HAP-1 (cell line): Measurements from ENCODE around the gene SCAMP4.

Source experiments
- DNase-seq, 2 experiments: peaks; one replicate each; pipeline ENCODE4 v3.0.0-alpha.2; 2016 to 2020; ENCODE audit warnings: low spot score in 2 of 2
- H3K27me3 ChIP-seq: fragments of 250-450 bp; sonication (Bioruptor Pico); 2 replicates; pipeline ENCODE4 v1.5.1; 2020; ENCODE audit warnings: low read depth, mild to moderate bottlenecking, moderate library complexity
- H3K36me3 ChIP-seq: fragments of 250-450 bp; sonication (Bioruptor Pico); replicated peaks from 2 replicates; pipeline ENCODE4 v1.5.1; 2020; ENCODE audit warnings: mild to moderate bottlenecking
- H3K4me1 ChIP-seq: fragments of 250-450 bp; sonication (Bioruptor Pico); 2 replicates; pipeline ENCODE4 v1.5.1; 2020; ENCODE audit warnings: mild to moderate bottlenecking
- H3K4me3 ChIP-seq: fragments of 250-450 bp; sonication (Bioruptor Pico); 2 replicates; pipeline ENCODE4 v1.5.1; 2020; ENCODE audit warnings: mild to moderate bottlenecking, moderate library complexity
- H3K9me3 ChIP-seq: fragments of 250-450 bp; sonication (Bioruptor Pico); 2 replicates; pipeline ENCODE4 v1.5.1; 2020; ENCODE audit warnings: mild to moderate bottlenecking, moderate library complexity
- in situ Hi-C: fragments of 300-500 bp; cut with MboI; formaldehyde crosslinking; loops from 3 replicates; pipeline ENCODE4 v1.14.3; 2020; ENCODE audit warnings: low sequenced_read_pairs, inconsistent platforms, mixed read lengths

Gene SCAMP4

GRCh38 chr19:1962674-1963073 lies 57.5 kb downstream of the SCAMP4 start:
- in situ Hi-C loops, result no loop called here
- no peaks in the 10 kb centered on the region for H3K9me3 ChIP-seq

GRCh38 chr19:1967087-1967608 lies 61.9 kb downstream of the SCAMP4 start:
- in situ Hi-C loops, result no loop called here

More at GRCh38 chr19:1962674-1963073, 57.5 kb downstream of the SCAMP4 start:
- no peak overlapping the region for H3K4me3 ChIP-seq
- no peaks in the 10 kb centered on the region for H3K4me1 ChIP-seq
- no peak for DNase-seq
- peaks cover 4% of the 10 kb centered on the region; the same call in 1 of the 2 replicates for H3K36me3 ChIP-seq
- no peaks in the 10 kb centered on the region for H3K27me3 ChIP-seq

GRCh38 chr19:1968279-1969175 lies 63.3 kb downstream of the SCAMP4 start:
- Histone ChIP-seq H3K4me3 (no peak overlapping the region), H3K27me3 (no peaks in the 10 kb centered on the region), H3K4me1 (no peaks in the 10 kb centered on the region), H3K9me3 (no peaks in the 10 kb centered on the region), H3K36me3 (peaks cover 10% of the 10 kb centered on the region)
- in situ Hi-C loops, result no loop called here
- DNase-seq, result no peak

More at GRCh38 chr19:1967087-1967608, 61.9 kb downstream of the SCAMP4 start:
- Histone ChIP-seq H3K36me3 (peaks cover 14% of the 10 kb centered on the region), H3K4me1 (no peaks in the 10 kb centered on the region), H3K4me3 (no peak overlapping the region), H3K9me3 (no peaks in the 10 kb centered on the region), H3K27me3 (no peaks in the 10 kb centered on the region)
- no peak for DNase-seq

DNA sequence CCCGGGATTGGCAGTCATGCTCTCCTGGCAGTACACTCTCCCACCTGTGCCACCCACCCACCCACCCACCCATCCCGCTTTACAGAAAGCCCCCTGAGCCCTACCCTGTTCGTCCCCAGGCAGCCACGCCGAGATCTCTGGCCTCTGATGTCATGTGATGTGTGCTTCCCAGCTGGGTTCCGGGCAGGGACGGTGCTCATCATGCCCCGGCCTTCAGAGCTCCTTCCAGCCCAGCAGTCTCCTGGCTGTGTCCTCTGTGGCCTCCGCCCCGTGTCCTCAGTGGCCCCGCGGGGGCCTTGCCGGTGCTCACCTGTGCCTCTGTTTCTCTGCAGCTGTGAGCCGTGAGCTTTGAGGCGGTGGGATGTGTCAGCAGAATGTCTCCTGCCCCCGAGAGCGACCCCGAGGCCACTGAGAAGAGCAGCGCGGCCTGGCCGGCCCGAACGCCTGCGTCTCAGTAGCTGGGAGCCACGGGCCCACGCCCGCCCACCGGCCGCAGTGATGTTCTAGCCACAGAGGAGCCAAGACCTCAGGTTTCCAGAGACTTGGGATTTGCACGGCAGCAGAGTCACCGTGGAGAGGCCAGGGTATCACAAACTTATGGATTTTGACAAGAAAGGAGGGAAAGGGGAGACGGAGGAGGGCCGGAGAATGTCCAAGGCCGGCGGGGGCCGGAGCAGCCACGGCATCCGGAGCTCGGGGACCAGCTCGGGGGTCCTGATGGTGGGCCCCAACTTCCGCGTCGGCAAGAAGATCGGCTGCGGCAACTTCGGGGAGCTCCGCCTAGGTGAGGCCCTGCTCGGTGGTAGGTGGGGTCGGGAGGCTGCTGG lies 64.2 kb downstream of the SCAMP4 start:
- in situ Hi-C loops, result no loop called here

GRCh38 chr19:1970003-1970805 lies 65.0 kb downstream of the SCAMP4 start:
- in situ Hi-C loops, result no loop called here
- Histone ChIP-seq H3K4me3 (no peak overlapping the region), H3K27me3 (no peaks in the 10 kb centered on the region)

More for the DNA sequence above, 64.2 kb downstream of the SCAMP4 start:
- no peak overlapping the region for H3K4me3 ChIP-seq
- no peaks in the 10 kb centered on the region for H3K9me3 ChIP-seq
- H3K4me1 ChIP-seq, result no peaks in the 10 kb centered on the region
- no peaks in the 10 kb centered on the region for H3K27me3 ChIP-seq
- DNase-seq, result no peak
- H3K36me3 ChIP-seq, result peaks cover 18% of the 10 kb centered on the region

DNA sequence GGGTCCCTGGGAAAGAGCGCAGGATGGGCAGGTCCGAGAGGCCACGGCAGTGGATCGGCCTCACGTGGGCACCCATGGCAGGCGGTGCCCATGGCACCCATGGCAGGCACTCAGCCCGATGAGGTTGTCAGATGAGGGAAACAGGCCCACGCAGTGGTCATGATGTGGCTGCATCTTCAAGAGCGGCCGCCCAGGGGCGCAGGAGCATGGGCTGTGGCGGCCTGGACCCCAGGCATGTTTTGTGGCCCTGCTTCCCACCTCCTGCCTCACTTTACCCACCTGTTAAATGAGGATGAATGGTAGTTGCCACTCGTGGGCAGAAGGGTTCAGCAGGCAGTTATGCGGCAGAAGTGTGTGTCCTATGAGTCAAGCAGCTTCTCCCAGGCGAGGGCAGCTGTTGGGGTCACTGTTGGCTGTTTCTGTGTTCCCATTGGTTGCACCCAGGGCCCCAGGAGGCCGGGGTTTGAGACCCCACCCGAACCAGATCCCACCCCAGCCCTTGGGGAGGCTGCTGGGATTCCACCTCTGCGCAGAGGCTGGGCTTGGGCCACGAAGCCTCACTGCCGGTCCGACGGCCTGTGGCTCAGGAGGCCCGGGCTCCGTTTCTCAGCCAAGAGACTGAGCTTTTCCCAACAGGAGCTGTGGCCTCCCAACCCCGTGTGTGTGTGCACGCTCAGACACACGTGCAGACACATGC lies 65.8 kb downstream of the SCAMP4 start:
- in situ Hi-C loops, result no loop called here

More at GRCh38 chr19:1970003-1970805, 65.0 kb downstream of the SCAMP4 start:
- no peak for DNase-seq
- Histone ChIP-seq H3K36me3 (peaks cover 23% of the 10 kb centered on the region), H3K4me1 (no peaks in the 10 kb centered on the region), H3K9me3 (no peaks in the 10 kb centered on the region)

DNA sequence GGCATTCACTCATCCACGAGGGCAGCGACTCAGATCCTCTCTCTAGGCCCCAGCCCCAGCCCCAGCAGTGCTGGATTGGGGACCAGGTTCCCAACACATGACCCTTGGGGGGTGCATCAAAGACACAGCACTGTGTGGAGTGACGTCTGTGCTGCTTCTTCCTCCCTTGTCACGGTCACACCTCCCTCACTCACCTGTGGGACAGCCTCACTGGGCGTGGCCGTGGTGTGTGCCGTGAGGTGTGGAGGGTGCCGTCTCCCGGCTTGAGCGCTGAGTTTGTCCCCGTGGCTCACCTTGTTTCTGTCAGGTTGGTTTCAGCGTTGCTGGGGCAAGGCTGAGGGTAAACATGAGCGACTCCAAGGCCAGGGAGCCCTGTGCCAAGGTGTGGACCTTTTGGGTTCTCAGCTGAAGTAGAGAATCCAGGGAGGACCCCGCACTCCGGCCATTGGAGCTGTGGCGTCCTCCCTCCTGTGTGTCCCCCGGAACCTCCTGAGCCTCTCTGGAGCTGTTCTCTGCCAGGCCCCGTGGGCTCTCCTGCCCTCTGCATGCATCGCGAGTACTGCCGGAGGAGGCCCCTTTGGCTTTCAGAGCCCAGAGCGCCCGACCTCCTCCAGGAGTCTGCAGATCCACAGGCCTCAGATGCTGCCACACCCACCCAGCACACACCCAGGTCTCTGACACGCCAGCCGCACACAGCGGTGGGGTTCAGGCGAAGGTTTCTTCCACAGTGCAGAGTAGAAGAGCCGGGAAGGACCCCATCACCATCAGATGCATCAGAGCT lies 69.4 kb downstream of the SCAMP4 start:
- H3K9me3 ChIP-seq, result no peaks in the 10 kb centered on the region
- DNase-seq, result no peak
- H3K36me3 ChIP-seq, result peaks cover 33% of the 10 kb centered on the region
- in situ Hi-C loops, result no loop called here
- no peaks in the 10 kb centered on the region for H3K4me1 ChIP-seq
- H3K27me3 ChIP-seq, result no peaks in the 10 kb centered on the region
- no peak overlapping the region for H3K4me3 ChIP-seq

More for the DNA sequence above, 65.8 kb downstream of the SCAMP4 start:
- H3K9me3 ChIP-seq, result no peaks in the 10 kb centered on the region
- no peaks in the 10 kb centered on the region for H3K27me3 ChIP-seq
- peaks cover 30% of the 10 kb centered on the region for H3K36me3 ChIP-seq
- no peak overlapping the region for H3K4me3 ChIP-seq
- no peaks in the 10 kb centered on the region for H3K4me1 ChIP-seq
- DNase-seq, result no peak

DNA sequence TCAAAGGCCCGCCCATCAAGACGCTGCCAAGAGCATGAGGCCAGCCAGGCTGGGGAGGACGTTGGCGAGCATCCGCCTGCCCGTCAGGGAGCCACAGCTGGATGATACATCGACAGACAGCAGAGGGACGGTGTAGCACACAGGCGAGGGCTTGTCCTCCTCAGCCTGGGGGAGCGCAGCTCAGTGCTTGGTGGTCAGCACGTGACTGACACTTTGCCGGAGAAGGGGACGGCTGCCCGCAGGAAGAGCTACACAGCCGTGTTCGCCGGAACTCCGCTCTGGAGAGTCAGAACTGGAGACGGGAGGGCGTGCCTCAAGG lies 69.9 kb downstream of the SCAMP4 start:
- H3K4me3 ChIP-seq, result no peak overlapping the region
- no peaks in the 10 kb centered on the region for H3K4me1 ChIP-seq
- no peaks in the 10 kb centered on the region for H3K27me3 ChIP-seq
- DNase-seq, result no peak
- H3K9me3 ChIP-seq, result no peaks in the 10 kb centered on the region
- in situ Hi-C loops, result no loop called here
- peaks cover 31% of the 10 kb centered on the region for H3K36me3 ChIP-seq
